Testis (tissue), 3 donors: ENCODE results near the gene OR8D2. TPM values are rescaled to one million over a fixed set of nuclear protein-coding genes. Genes with fewer than 3 reads are reported as not detected.

Experiments
- DNase-seq: peaks from one replicate; pipeline ENCODE4 v3.0.0-alpha.2; 2019
- H3K27ac ChIP-seq, 2 donors: fragments of 200-600 bp; sonication (generic); one replicate each; pipeline ENCODE4 v1.5.1; 2019
- H3K27me3 ChIP-seq: fragments of 200-600 bp; sonication (generic); one replicate; pipeline ENCODE4 v1.5.1; 2019
- H3K36me3 ChIP-seq: fragments of 200-600 bp; sonication (generic); one replicate; pipeline ENCODE4 v1.5.1; 2017; ENCODE audit warnings: low read depth; ENCODE audit errors: missing control alignments
- H3K4me1 ChIP-seq: fragments of 200-600 bp; sonication (generic); one replicate; pipeline ENCODE4 v1.5.1; 2019
- H3K4me3 ChIP-seq, 2 donors: fragments of 200-600 bp; sonication (generic); one replicate each; pipeline ENCODE4 v1.5.1; 2017 to 2019
- H3K9me3 ChIP-seq: fragments of 200-600 bp; sonication (generic); one replicate; pipeline ENCODE4 v1.5.1; 2017
- POLR2A ChIP-seq: fragments of 450-650 bp; IDR thresholded peaks from one replicate; pipeline ENCODE4 v1.6.1; 2017; ENCODE audit warnings: antibody characterized with exemption, mild to moderate bottlenecking, moderate library complexity
- WGBS, 2 donors: methylation state at CpG; one replicate each; pipeline ENCODE4 v1.1.5; 2018; 5-methylcytosine and 5-hydroxymethylcytosine counted together
- intact Hi-C: fragments of 100-400 bp; cut with DNase I; formaldehyde crosslinking; loops from one replicate; pipeline ENCODE4 v1.15.1; 2023; ENCODE audit warnings: low total_unique reads
- polyA plus RNA-seq: library from polyadenylated mRNA; stranded (reverse); fragments of 350-450 nt; fragmentation: Illumina TruSeq; extraction: RNeasy Lipid Tissue Mini Kit (QIAGEN cat#74804); gene quantifications from one replicate; pipeline ENCODE4 v1.2.3, GENCODE V29; 2014; ENCODE audit warnings: low read depth, low replicate concordance; ENCODE audit not compliant: insufficient read depth
- total RNA-seq, 2 donors: library from RNA; depleted of rRNA; stranded (reverse); fragments of >200 nt; gene quantifications; one replicate each; pipeline ENCODE4 v1.2.3, GENCODE V29; 2016
- TF ChIP-seq, protein P1 (sequence below), 3 experiments: fragments of 450-650 bp in 2 of 3; fragments of 200-600 bp in 1 of 3; sonication (generic) in 1 of 3; IDR thresholded peaks; one replicate each; pipeline ENCODE4 v1.5.1; 2016 to 2019; ENCODE audit warnings: antibody characterized with exemption in 3 of 3, mild to moderate bottlenecking in 2 of 3, moderate library complexity in 1 of 3

Gene OR8D2
- total and polyA plus RNA-seq, 3 donors from 2014 or later, result not detected

GRCh38 chr11:124322356-124322755 is 2.4 kb upstream of the OR8D2 start:
- H3K27me3 ChIP-seq, result no peaks in the 10 kb centered on the region
- no peak overlapping the region for H3K27ac ChIP-seq
- H3K9me3 ChIP-seq, result no peaks in the 10 kb centered on the region
- no peak overlapping the region for H3K4me3 ChIP-seq
- DNase-seq, result no peak
- intact Hi-C loops, result no loop called here
- H3K4me1 ChIP-seq, result no peaks in the 10 kb centered on the region
- no peaks in the 10 kb centered on the region for H3K36me3 ChIP-seq
- no peak for TF ChIP-seq POLR2A
- TF ChIP-seq, protein P1, sequence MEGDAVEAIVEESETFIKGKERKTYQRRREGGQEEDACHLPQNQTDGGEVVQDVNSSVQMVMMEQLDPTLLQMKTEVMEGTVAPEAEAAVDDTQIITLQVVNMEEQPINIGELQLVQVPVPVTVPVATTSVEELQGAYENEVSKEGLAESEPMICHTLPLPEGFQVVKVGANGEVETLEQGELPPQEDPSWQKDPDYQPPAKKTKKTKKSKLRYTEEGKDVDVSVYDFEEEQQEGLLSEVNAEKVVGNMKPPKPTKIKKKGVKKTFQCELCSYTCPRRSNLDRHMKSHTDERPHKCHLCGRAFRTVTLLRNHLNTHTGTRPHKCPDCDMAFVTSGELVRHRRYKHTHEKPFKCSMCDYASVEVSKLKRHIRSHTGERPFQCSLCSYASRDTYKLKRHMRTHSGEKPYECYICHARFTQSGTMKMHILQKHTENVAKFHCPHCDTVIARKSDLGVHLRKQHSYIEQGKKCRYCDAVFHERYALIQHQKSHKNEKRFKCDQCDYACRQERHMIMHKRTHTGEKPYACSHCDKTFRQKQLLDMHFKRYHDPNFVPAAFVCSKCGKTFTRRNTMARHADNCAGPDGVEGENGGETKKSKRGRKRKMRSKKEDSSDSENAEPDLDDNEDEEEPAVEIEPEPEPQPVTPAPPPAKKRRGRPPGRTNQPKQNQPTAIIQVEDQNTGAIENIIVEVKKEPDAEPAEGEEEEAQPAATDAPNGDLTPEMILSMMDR (IDR thresholded peaks at IDR 0.05), result no peak
- WGBS, 2 donors, result 77 to 85% methylated on average over 1 of the region's 1 CpG

GRCh38 chr11:124315052-124315451 is 4.9 kb downstream of the OR8D2 start:
- DNase-seq, result no peak
- no peaks in the 10 kb centered on the region for H3K4me1 ChIP-seq
- H3K27me3 ChIP-seq, result no peaks in the 10 kb centered on the region
- H3K36me3 ChIP-seq, result no peaks in the 10 kb centered on the region
- WGBS, 2 donors, result 71 to 83% methylated on average over 3 of the region's 3 CpGs
- no peak overlapping the region for H3K27ac ChIP-seq
- H3K9me3 ChIP-seq, result no peaks in the 10 kb centered on the region
- TF ChIP-seq POLR2A, result no peak
- TF ChIP-seq, protein P1 (IDR thresholded peaks at IDR 0.05), result no peak
- intact Hi-C loops, result no loop called here
- no peak overlapping the region for H3K4me3 ChIP-seq

DNA sequence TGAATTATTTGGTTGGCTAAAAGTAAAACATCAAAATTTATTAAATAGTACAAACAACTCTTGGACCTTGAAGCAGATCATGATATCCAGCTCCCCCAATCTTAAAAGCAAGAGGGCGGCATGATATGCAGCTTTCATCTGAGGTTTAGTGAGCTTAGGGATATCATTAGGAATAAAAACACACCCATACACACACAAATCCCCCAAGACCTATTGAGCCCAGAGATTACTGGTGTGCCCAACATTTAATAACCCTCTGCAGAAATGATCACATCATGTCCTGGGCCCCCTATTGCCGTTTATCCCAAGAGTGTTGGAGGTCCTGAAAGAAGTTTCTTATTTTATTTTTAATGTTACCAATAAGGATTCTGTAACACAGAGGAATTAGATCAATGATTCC is 6.1 kb downstream of the OR8D2 start, which contains the start of gene OR8D1:
TSS of gene OR8D1 (minus strand) at position 101 of the 400 bp plus-strand sequence. CDS start 3,183 bp downstream, outside the sequence.
- intact Hi-C loops, result no loop called here
- WGBS, 2 donors, result 78 to 84% methylated on average over 2 of the region's 2 CpGs
- H3K27ac ChIP-seq, result no peak within 1 kb of the TSS
- no peaks in the 10 kb centered on the region for H3K27me3 ChIP-seq
- H3K9me3 ChIP-seq, result no peaks in the 10 kb centered on the region
- TF ChIP-seq, protein P1 (IDR thresholded peaks at IDR 0.05), result no peak
- no peak for TF ChIP-seq POLR2A
- H3K4me3 ChIP-seq, result no peak within 1 kb of the TSS
- DNase-seq, result no peak
- no peaks in the 10 kb centered on the region for H3K4me1 ChIP-seq
- H3K36me3 ChIP-seq, result no peaks in the 10 kb centered on the region

- no peaks in the 10 kb centered on the region for H3K4me1 ChIP-seq
- H3K4me3 ChIP-seq, result no peak overlapping the region
- H3K27ac ChIP-seq, result no peak overlapping the region
- no peaks in the 10 kb centered on the region for H3K36me3 ChIP-seq
- WGBS, 2 donors, result 90 to 100% methylated on average over 4 of the region's 4 CpGs
- intact Hi-C loops, result no loop called here
- no peak for TF ChIP-seq POLR2A
- TF ChIP-seq, protein P1 (IDR thresholded peaks at IDR 0.05), result no peak
- no peak for DNase-seq
- no peaks in the 10 kb centered on the region for H3K9me3 ChIP-seq
- H3K27me3 ChIP-seq, result no peaks in the 10 kb centered on the region
Measured at GRCh38 chr11:124313131-124313530, 6.9 kb downstream of the OR8D2 start.

DNA sequence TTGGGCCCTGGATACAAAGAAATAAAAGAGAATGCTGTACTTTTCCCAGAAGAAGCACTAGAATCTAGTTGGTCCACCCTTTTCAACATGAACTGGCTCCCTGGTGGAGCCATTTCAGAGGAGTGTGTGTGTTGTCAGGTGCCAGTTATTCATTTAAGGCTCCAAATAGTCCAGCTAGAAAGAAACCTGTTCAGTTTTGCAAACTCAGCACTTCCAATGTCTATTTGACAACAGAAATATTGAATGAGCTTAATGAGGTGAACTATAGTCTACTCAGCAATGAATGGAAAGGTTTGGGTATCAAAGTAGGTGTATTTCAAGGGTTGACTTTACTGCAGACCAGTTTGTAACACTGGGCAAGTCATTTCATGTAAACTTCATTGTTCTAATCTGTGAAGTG is 8.3 kb downstream of the OR8D2 start:
- Histone ChIP-seq H3K4me3 (no peak overlapping the region), H3K27ac (no peak overlapping the region), H3K9me3 (no peaks in the 10 kb centered on the region), H3K36me3 (no peaks in the 10 kb centered on the region), H3K4me1 (no peaks in the 10 kb centered on the region), H3K27me3 (no peaks in the 10 kb centered on the region)
- intact Hi-C loops, result no loop called here
- TF ChIP-seq, protein P1 (IDR thresholded peaks at IDR 0.05), result no peak
- no peak for TF ChIP-seq POLR2A
- DNase-seq, result no peak
